Gastroesophageal sphincter (tissue), 4 donors: ENCODE data around the gene FZR1. TPM values are rescaled to one million over a fixed set of nuclear protein-coding genes. Genes with fewer than 3 reads are reported as not detected.

ENCODE experiments used
- ATAC-seq: fragments of 150-250 bp; one replicate; pipeline ENCODE4 v1.9.1; 2016; ENCODE audit warnings: mild to moderate bottlenecking, moderate library complexity
- H3K27ac ChIP-seq, 4 donors: fragments of 200-600 bp; sonication (generic) in 3 of 4; 1 replicate in 3 of 4; 2 replicates in 1 of 4; pipeline ENCODE4 v1.5.1; 2016 to 2019
- H3K27me3 ChIP-seq: fragments of 200-600 bp; sonication (generic); one replicate; pipeline ENCODE4 v1.5.1; 2019
- H3K36me3 ChIP-seq, 2 donors: fragments of 200-600 bp; sonication (generic); one replicate each; pipeline ENCODE4 v1.5.1; 2019; ENCODE audit warnings: control low read depth in 1 of 2
- H3K4me1 ChIP-seq, 3 donors: fragments of 200-600 bp; sonication (generic); 1 replicate in 2 of 3; 2 replicates in 1 of 3; pipeline ENCODE4 v1.5.1; 2016 to 2019; ENCODE audit warnings: control low read depth in 2 of 3
- H3K4me3 ChIP-seq, 2 donors: fragments of 200-600 bp; sonication (generic); one replicate each; pipeline ENCODE4 v1.5.1; 2019; ENCODE audit warnings: mild to moderate bottlenecking in 1 of 2, moderate library complexity in 1 of 2
- H3K9me3 ChIP-seq, 3 donors: fragments of 200-600 bp; sonication (generic); one replicate each; pipeline ENCODE4 v1.5.1; 2017 to 2019; ENCODE audit warnings: control low read depth in 2 of 3
- EP300 ChIP-seq: sonication (generic); formaldehyde crosslinking; IDR thresholded peaks from one replicate; pipeline ENCODE4 v1.6.1; 2017; ENCODE audit warnings: antibody characterized with exemption, mild to moderate bottlenecking
- POLR2A ChIP-seq, 2 donors: fragments of 450-650 bp; IDR thresholded peaks; one replicate each; pipeline ENCODE4 v1.6.1; 2017; ENCODE audit warnings: antibody characterized with exemption in 2 of 2, mild to moderate bottlenecking in 2 of 2, moderate library complexity in 1 of 2
- POLR2AphosphoS5 ChIP-seq: sonication (generic); formaldehyde crosslinking; IDR thresholded peaks from one replicate; pipeline ENCODE4 v1.6.1; 2017; ENCODE audit warnings: antibody characterized with exemption
- WGBS, 2 donors: methylation state at CpG; one replicate each; pipeline ENCODE4 v1.1.5; 2018; ENCODE audit warnings: low coverage in 1 of 2; 5-methylcytosine and 5-hydroxymethylcytosine counted together
- total RNA-seq, 4 donors: library from RNA; depleted of rRNA; stranded (reverse); fragments of >200 nt; gene quantifications; one replicate each; pipeline ENCODE4 v1.1.0, GENCODE V29; 2016
- TF ChIP-seq, protein P1 (sequence below), 4 experiments: fragments of 200-600 bp in 2 of 4; fragments of 450-650 bp in 2 of 4; sonication (generic) in 1 of 4; IDR thresholded peaks; one replicate each; pipeline ENCODE4 v1.5.1; 2017 to 2019; ENCODE audit warnings: antibody characterized with exemption in 4 of 4, mild to moderate bottlenecking in 2 of 4, moderate library complexity in 2 of 4

FZR1 gene
- total RNA-seq, 4 donors from 2014 or later = 17.6 to 32.9 (median 23.0) TPM

DNA sequence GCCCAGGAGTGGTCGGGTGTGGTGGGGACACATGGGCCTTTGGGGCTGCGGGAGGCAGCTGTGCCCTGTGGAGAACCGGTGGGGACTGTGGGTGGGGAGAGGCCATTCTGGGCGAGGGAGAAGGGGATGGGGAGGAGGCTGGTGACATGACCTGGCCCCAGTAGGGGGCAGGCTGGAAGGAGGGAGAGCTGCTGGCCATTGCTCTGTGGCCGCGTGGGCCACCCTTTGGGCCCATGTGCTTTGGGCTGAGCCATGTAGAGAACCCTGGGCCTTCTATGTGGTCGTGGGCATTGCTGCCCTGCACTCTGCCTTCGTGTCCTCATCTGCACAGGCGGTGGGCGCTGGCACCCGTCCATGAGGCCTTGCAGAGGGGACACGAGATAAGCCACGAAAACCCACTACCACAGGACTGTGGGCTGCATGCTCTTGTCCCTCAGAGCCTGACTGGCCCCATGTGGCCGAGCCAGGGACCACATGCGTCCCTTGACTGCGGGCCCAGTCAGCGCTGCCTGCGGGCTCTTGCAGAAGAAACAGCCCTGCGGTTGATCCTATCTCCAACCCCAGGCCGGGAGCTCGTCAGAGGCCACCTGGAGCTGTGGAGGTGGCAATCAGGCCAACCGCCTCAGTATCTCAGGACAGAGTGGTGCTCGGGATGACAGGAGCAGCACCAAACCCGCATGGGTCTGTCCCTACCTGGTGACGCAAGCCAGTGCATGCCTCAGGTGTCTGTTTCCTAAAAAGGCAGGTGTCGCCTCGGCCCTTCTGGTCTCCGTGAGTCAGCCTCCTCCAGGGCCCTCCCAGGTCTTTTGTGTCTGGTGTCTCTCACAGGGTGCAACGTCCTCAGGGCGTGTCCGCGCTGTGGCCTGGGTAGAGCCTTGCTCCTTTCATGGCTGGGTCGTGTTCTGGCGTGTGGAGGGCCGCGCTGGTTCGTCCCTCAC lies 14.3 kb downstream of the FZR1 start:
- ATAC-seq = no peak
- WGBS, 2 donors = 72 to 90% methylated on average over 3 to 4 of the region's 37 CpGs

DNA sequence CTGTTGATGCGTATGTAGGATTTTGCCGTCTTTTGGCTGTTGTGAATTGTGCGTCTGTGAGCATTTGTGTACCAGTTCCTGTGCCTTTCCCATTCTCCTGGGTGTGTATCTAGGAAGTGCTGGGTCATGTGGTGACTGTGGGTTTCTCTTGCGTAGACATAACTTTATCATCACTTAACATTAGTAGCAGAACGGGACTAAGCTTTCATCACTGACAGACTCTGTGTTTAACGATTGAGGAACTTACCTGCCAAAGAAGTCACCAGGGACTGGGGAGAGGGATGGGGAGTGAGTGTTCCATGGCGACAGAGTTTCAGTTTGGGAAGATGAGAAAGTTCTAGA lies 15.0 kb downstream of the FZR1 start:
- 88% methylated on average over 4 of the region's 7 CpGs; no CpG with 5 or more reads in 1 of the 2 donors for WGBS, 2 donors
- TF ChIP-seq POLR2AphosphoS5 (no peak), EP300 (no peak), POLR2A (IDR thresholded peaks at IDR 0.05) (no peak)
- TF ChIP-seq, protein P1, sequence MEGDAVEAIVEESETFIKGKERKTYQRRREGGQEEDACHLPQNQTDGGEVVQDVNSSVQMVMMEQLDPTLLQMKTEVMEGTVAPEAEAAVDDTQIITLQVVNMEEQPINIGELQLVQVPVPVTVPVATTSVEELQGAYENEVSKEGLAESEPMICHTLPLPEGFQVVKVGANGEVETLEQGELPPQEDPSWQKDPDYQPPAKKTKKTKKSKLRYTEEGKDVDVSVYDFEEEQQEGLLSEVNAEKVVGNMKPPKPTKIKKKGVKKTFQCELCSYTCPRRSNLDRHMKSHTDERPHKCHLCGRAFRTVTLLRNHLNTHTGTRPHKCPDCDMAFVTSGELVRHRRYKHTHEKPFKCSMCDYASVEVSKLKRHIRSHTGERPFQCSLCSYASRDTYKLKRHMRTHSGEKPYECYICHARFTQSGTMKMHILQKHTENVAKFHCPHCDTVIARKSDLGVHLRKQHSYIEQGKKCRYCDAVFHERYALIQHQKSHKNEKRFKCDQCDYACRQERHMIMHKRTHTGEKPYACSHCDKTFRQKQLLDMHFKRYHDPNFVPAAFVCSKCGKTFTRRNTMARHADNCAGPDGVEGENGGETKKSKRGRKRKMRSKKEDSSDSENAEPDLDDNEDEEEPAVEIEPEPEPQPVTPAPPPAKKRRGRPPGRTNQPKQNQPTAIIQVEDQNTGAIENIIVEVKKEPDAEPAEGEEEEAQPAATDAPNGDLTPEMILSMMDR (IDR thresholded peaks at IDR 0.05) = no peak
- Histone ChIP-seq H3K36me3 (peaks cover 0 to 66% of the 10 kb centered on the region in 2 donors), H3K27ac (no peak overlapping the region), H3K9me3 (no peaks in the 10 kb centered on the region), H3K27me3 (no peaks in the 10 kb centered on the region), H3K4me3 (no peak overlapping the region), H3K4me1 (peaks cover 0 to 36% (median 0%) of the 10 kb centered on the region in 3 donors)
- ATAC-seq = no peak

More for the DNA sequence above, 14.3 kb downstream of the FZR1 start:
- Histone ChIP-seq H3K36me3 (peaks cover 0 to 60% of the 10 kb centered on the region in 2 donors), H3K27ac (no peak overlapping the region), H3K4me1 (peaks cover 0 to 41% (median 0%) of the 10 kb centered on the region in 3 donors), H3K27me3 (no peaks in the 10 kb centered on the region), H3K4me3 (no peak overlapping the region), H3K9me3 (no peaks in the 10 kb centered on the region)
- TF ChIP-seq EP300 = no peak
- no peak for TF ChIP-seq POLR2A (IDR thresholded peaks at IDR 0.05)
- no peak for TF ChIP-seq POLR2AphosphoS5
- TF ChIP-seq, protein P1 (IDR thresholded peaks at IDR 0.05) = no peak

DNA sequence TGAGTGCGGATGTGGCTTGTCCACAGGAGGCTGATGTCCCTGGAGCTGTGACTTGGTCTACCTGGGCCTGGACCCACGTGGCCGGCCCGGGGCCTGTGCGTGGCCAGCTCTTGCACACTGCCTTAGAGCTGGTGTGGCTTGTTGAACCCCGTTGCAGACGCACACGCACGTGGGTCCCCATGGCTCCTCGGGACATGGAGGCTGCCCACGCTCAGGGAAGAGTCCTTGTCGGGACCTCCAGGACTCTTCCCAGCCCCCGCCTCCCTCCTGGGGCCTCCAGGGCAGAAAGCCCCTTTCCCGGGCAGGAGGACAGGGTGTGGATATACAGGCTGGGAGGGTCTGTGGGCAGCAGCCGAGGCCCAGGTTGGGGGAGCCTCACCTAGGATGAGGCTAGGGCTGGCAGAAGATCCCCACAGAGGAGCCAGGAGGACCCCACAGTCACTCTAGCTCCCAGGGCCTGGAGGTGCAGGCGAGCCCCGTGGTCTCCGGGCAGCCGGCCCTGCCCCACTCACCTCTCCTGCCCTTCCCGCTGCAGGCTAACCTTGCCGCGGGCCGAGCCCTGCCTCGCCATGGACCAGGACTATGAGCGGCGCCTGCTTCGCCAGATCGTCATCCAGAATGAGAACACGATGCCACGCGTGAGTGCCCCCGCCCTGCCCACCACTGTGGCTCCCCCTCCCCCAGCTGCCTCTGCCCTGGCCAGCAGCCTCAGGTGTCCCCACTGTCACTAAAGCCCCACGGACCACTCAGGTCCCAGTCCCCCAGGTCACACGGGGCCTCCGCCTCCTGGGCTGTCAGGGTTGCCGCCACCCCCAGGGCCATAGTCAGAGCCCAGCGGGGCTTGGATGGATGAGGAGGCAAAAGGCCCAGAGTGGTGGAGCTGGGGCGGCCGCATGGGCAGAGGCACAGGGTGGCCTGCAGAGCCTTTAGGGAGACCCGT lies 16.6 kb downstream of the FZR1 start:
- Histone ChIP-seq H3K4me1 (peaks cover 0 to 21% (median 0%) of the 10 kb centered on the region in 3 donors), H3K27me3 (no peaks in the 10 kb centered on the region), H3K27ac (no peak overlapping the region), H3K36me3 (peaks cover 0 to 82% of the 10 kb centered on the region in 2 donors), H3K4me3 (no peak overlapping the region), H3K9me3 (no peaks in the 10 kb centered on the region)
- TF ChIP-seq POLR2A (IDR thresholded peaks at IDR 0.05) (no peak), POLR2AphosphoS5 (no peak), EP300 (no peak)
- TF ChIP-seq, protein P1 (IDR thresholded peaks at IDR 0.05) = no peak
- 100% methylated on average over 1 of the region's 40 CpGs; no CpG with 5 or more reads in 1 of the 2 donors for WGBS, 2 donors
- no peak for ATAC-seq

DNA sequence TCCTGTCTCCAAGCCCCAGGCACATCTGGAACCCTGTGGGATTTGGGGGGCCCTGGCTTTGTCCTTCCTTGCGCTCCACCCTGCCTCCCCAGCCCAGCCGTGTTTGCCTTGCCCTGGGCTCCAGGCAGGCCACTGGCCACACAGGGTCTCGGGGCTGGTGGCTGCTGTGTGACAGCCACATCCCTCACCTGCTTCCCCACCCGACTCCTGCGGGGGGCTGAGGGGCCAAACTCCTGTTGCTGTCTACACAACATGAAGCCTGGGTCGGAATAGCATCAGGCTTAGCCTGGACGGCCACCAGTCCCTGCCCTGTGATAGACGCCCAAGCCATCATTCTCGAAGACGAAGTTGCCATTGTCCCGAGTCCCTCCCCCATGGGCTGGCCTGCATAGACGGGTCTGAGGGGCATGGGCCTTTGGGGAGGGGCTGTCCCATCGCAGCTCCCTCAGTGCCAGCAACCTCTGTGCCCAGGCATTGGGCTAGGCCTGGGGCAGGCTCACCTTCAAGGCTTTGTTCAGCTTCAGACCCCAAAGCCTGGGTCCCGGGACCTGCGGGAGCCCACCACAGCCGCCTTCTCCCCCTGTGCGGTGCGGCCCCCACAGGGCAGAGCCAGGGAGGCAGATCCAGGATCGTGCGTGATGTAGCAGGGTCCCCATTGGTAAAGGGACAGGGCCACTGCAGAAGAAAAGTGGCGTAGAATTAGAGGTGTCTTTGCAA lies 17.4 kb downstream of the FZR1 start:
- Histone ChIP-seq H3K4me3 (no peak overlapping the region), H3K9me3 (no peaks in the 10 kb centered on the region), H3K36me3 (peaks cover 0 to 90% of the 10 kb centered on the region in 2 donors), H3K27me3 (no peaks in the 10 kb centered on the region), H3K27ac (no peak overlapping the region), H3K4me1 (peaks cover 0 to 13% (median 0%) of the 10 kb centered on the region in 3 donors)
- no CpG with 5 or more reads among the region's 21 CpGs for WGBS, 2 donors
- no peak for ATAC-seq
- TF ChIP-seq, protein P1 (IDR thresholded peaks at IDR 0.05) = no peak
- TF ChIP-seq POLR2A (IDR thresholded peaks at IDR 0.05) (no peak), EP300 (no peak), POLR2AphosphoS5 (no peak)
